ENCODE data around the gene CRB2.

DNA sequence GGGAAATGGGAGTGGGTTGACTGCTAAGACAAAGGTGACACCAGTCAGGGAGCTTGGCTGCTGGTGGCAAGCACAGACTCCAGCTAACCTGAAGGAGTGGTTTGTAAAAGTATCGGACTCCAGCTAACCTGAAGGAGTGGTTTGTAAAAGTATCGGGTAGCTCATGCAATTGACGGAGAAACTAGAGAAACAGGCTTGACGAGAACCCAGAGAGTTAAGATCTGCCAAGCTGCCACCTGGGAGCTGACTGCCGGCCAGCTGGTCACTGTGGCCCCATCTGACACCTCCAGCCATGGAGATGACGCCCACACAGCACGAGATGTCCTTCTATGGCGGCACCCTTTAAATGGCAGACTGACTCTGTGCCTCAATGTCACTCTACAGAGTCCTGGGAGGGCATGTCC is 28.3 kb upstream of the CRB2 start:
- TF ChIP-seq, protein P1, sequence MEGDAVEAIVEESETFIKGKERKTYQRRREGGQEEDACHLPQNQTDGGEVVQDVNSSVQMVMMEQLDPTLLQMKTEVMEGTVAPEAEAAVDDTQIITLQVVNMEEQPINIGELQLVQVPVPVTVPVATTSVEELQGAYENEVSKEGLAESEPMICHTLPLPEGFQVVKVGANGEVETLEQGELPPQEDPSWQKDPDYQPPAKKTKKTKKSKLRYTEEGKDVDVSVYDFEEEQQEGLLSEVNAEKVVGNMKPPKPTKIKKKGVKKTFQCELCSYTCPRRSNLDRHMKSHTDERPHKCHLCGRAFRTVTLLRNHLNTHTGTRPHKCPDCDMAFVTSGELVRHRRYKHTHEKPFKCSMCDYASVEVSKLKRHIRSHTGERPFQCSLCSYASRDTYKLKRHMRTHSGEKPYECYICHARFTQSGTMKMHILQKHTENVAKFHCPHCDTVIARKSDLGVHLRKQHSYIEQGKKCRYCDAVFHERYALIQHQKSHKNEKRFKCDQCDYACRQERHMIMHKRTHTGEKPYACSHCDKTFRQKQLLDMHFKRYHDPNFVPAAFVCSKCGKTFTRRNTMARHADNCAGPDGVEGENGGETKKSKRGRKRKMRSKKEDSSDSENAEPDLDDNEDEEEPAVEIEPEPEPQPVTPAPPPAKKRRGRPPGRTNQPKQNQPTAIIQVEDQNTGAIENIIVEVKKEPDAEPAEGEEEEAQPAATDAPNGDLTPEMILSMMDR (IDR thresholded peaks at IDR 0.05), result no peak
- TF ChIP-seq POLR2A (IDR thresholded peaks at IDR 0.05), result no peak

Data from heart left ventricle (tissue), 13 donors.